Naive thymus-derived CD8-positive, alpha-beta T cell (primary cell): ENCODE measurements around the gene PIBF1. TPM values are rescaled to one million over a fixed set of nuclear protein-coding genes. Genes with fewer than 3 reads are reported as not detected.
A peak's percentile ranks its signal among the peaks of the same experiment; 100 is the strongest.
"Not testable (repeated sequence)": the region's sequence is repeated elsewhere in the genome, so short reads cannot be mapped to it uniquely, and the experiment has no call there.

Experiments
- ATAC-seq, 2 donors: fragments of 150-1000 bp; cut with Tn5 transposase in 1 of 2; sonication (Bioruptor Pico), chemical (Tn5 transposase) in 1 of 2; 1 replicate in 1 of 2; 2 replicates in 1 of 2; pipeline ENCODE4 v1.10.0; 2021; ENCODE audit warnings: mild to moderate bottlenecking in 2 of 2, moderate library complexity in 2 of 2
- POLR2A ChIA-PET: fragments of 350-600 bp; sonication (Branson Sonifier 250); formaldehyde crosslinking; loops from one replicate; lab custom pipeline; 2021; ENCODE audit warnings: antibody characterized with exemption; lab: Charles Lee
- DNase-seq, 10 donors: peaks; one replicate each; pipeline versions ENCODE4 v3.0.0 to v3.0.0-alpha.2; 2020 to 2022
- H3K27ac Mint-ChIP-seq, 10 donors: one replicate each; pipeline ENCODE4 v1.8.0; 2020 to 2022; ENCODE audit warnings: mild to moderate bottlenecking in 10 of 10, mixed read lengths in 10 of 10, moderate library complexity in 4 of 10, inconsistent platforms in 1 of 10
- H3K27me3 Mint-ChIP-seq, 5 donors: one replicate each; pipeline ENCODE4 v1.8.0; 2021 to 2022; ENCODE audit warnings: mixed read lengths in 5 of 5
- H3K36me3 Mint-ChIP-seq, 3 donors: one replicate each; pipeline ENCODE4 v1.8.0; 2020 to 2022; ENCODE audit warnings: mixed read lengths in 3 of 3, mild to moderate bottlenecking in 2 of 3, inconsistent platforms in 1 of 3
- H3K4me1 Mint-ChIP-seq, 4 donors: one replicate each; pipeline ENCODE4 v1.8.0; 2021 to 2022; ENCODE audit warnings: mixed read lengths in 4 of 4
- H3K4me3 Mint-ChIP-seq, 10 donors: one replicate each; pipeline ENCODE4 v1.8.0; 2020 to 2022; ENCODE audit warnings: mild to moderate bottlenecking in 10 of 10, mixed read lengths in 10 of 10, moderate library complexity in 6 of 10, inconsistent platforms in 1 of 10
- H3K9me3 Mint-ChIP-seq, 9 donors: one replicate each; pipeline ENCODE4 v1.8.0; 2020 to 2022; ENCODE audit warnings: mixed read lengths in 9 of 9, mild to moderate bottlenecking in 3 of 9, inconsistent platforms in 1 of 9, moderate library complexity in 1 of 9
- polyA plus RNA-seq, 3 donors: library from polyadenylated mRNA; unstranded; fragments of 300-500 nt; fragmentation: Illumina TruSeq; gene quantifications; one replicate each; pipeline ENCODE4 v1.2.3, GENCODE V29; 2021
- total RNA-seq, 8 experiments: library from RNA in 2 of 8; stranded (reverse) in 2 of 8; gene quantifications; one replicate each; pipeline ENCODE4 v1.2.3 and lab custom pipeline; 2021 to 2026

Gene PIBF1
- total and polyA plus RNA-seq, 5 experiments from 2014 or later = 18.3 to 32.3 (median 23.6) TPM

- no peak overlapping the region for H3K4me3 Mint-ChIP-seq
- no peaks in the 10 kb centered on the region for H3K36me3 Mint-ChIP-seq
- POLR2A ChIA-PET = no interaction called here
- H3K4me1 Mint-ChIP-seq = no peaks in the 10 kb centered on the region
- DNase-seq (no peak), ATAC-seq (no peak)
- no peaks in the 10 kb centered on the region for H3K9me3 Mint-ChIP-seq
- H3K27ac Mint-ChIP-seq = no peak overlapping the region
- H3K27me3 Mint-ChIP-seq = no peaks in the 10 kb centered on the region
These were observed 258.6 kb downstream of the PIBF1 start for GRCh38 chr13:73040484-73040883.

- Mint-ChIP-seq H3K36me3 (no peaks in the 10 kb centered on the region), H3K9me3 (no peaks in the 10 kb centered on the region), H3K27ac (no peak overlapping the region), H3K27me3 (no peaks in the 10 kb centered on the region), H3K4me3 (no peak overlapping the region), H3K4me1 (no peaks in the 10 kb centered on the region)
- no peak for DNase-seq
- POLR2A ChIA-PET = no interaction called here
- ATAC-seq = no peak
These were observed 259.1 kb downstream of the PIBF1 start for GRCh38 chr13:73040968-73041596.

- Mint-ChIP-seq H3K4me1 (no peaks in the 10 kb centered on the region), H3K4me3 (no peak overlapping the region), H3K27ac (no peak overlapping the region), H3K27me3 (no peaks in the 10 kb centered on the region), H3K36me3 (no peaks in the 10 kb centered on the region), H3K9me3 (no peaks in the 10 kb centered on the region)
- POLR2A ChIA-PET = interaction anchor here (0.7 kb wide), 1 partner anchor 23 kb away, joined by 5 read pairs; no protein-coding TSS in a partner anchor
- DNase-seq (no peak), ATAC-seq (no peak)
These were observed 263.1 kb downstream of the PIBF1 start for GRCh38 chr13:73045031-73045430.

GRCh38 chr13:73048615-73049014 lies 266.7 kb downstream of the PIBF1 start:
- H3K36me3 Mint-ChIP-seq, H3K9me3 Mint-ChIP-seq, POLR2A ChIA-PET, H3K4me1 Mint-ChIP-seq, H3K4me3 Mint-ChIP-seq, H3K27me3 Mint-ChIP-seq, ATAC-seq, H3K27ac Mint-ChIP-seq, DNase-seq: not testable (repeated sequence)

GRCh38 chr13:73054712-73055111 lies 272.8 kb downstream of the PIBF1 start:
- Mint-ChIP-seq H3K27me3 (peaks cover 11 to 33% (median 28%) of the 10 kb centered on the region in 5 donors), H3K4me3 (no peak overlapping the region), H3K27ac (no peak overlapping the region), H3K9me3 (no peaks in the 10 kb centered on the region), H3K4me1 (peaks cover 6 to 9% (median 9%) of the 10 kb centered on the region in 4 donors), H3K36me3 (no peaks in the 10 kb centered on the region)
- POLR2A ChIA-PET = interaction anchor here (0.6 kb wide), 1 partner anchor 688 kb away, joined by 3 read pairs; no protein-coding TSS in a partner anchor
- ATAC-seq (no peak), DNase-seq (no peak)

- POLR2A ChIA-PET = no interaction called here
- no peaks in the 10 kb centered on the region for H3K9me3 Mint-ChIP-seq
- peaks cover 8 to 21% (median 20%) of the 10 kb centered on the region in 4 donors for H3K4me1 Mint-ChIP-seq
- no peaks in the 10 kb centered on the region for H3K36me3 Mint-ChIP-seq
- no peak overlapping the region for H3K4me3 Mint-ChIP-seq
- H3K27me3 Mint-ChIP-seq = peaks cover 17 to 44% (median 28%) of the 10 kb centered on the region in 5 donors
- ATAC-seq = no peak
- no peak for DNase-seq
- no peak overlapping the region for H3K27ac Mint-ChIP-seq
These were observed 274.1 kb downstream of the PIBF1 start for GRCh38 chr13:73055813-73056564.

GRCh38 chr13:73056565-73056962 lies 274.6 kb downstream of the PIBF1 start:
- Mint-ChIP-seq H3K4me3 (no peak overlapping the region), H3K27ac (no peak overlapping the region), H3K27me3 (peaks cover 17 to 44% (median 25%) of the 10 kb centered on the region in 5 donors), H3K4me1 (peaks cover 8 to 21% (median 20%) of the 10 kb centered on the region in 4 donors), H3K36me3 (no peaks in the 10 kb centered on the region), H3K9me3 (no peaks in the 10 kb centered on the region)
- DNase-seq (no peak), ATAC-seq (no peak)
- POLR2A ChIA-PET = no interaction called here

GRCh38 chr13:73057284-73058063 lies 275.5 kb downstream of the PIBF1 start:
- ATAC-seq = no peak
- peaks cover 8 to 21% (median 20%) of the 10 kb centered on the region in 4 donors for H3K4me1 Mint-ChIP-seq
- H3K27ac Mint-ChIP-seq = no peak overlapping the region
- no peaks in the 10 kb centered on the region for H3K9me3 Mint-ChIP-seq
- POLR2A ChIA-PET = interaction anchor here (0.5 to 0.9 kb wide), 2 partner anchors 71 to 733 kb away, joined by 3 read pairs; no protein-coding TSS in a partner anchor
- H3K36me3 Mint-ChIP-seq = no peaks in the 10 kb centered on the region
- H3K4me3 Mint-ChIP-seq = peak overlapping the region in 5 of 10 donors; percentile 87 to 95 (median 91)
- H3K27me3 Mint-ChIP-seq = peaks cover 17 to 44% (median 25%) of the 10 kb centered on the region in 5 donors
- DNase-seq = no peak

GRCh38 chr13:73058064-73058313 lies 276.1 kb downstream of the PIBF1 start:
- ATAC-seq (no peak), DNase-seq (no peak)
- Mint-ChIP-seq H3K36me3 (no peaks in the 10 kb centered on the region), H3K27me3 (peaks cover 17 to 44% (median 25%) of the 10 kb centered on the region in 5 donors), H3K9me3 (no peaks in the 10 kb centered on the region), H3K4me3 (peak overlapping the region; percentile 85 to 96 (median 92)), H3K4me1 (peaks cover 8 to 21% (median 20%) of the 10 kb centered on the region in 4 donors), H3K27ac (no peak overlapping the region)
- POLR2A ChIA-PET = interaction anchor here (0.6 to 1.7 kb wide), 4 partner anchors 71 to 645 kb away, joined by 3 to 7 read pairs (median 3); no protein-coding TSS in a partner anchor

GRCh38 chr13:73058432-73058735 lies 276.5 kb downstream of the PIBF1 start:
- Mint-ChIP-seq H3K27me3 (peaks cover 17 to 44% (median 25%) of the 10 kb centered on the region in 5 donors), H3K36me3 (no peaks in the 10 kb centered on the region), H3K4me3 (peak overlapping the region; percentile 85 to 96 (median 92)), H3K9me3 (no peaks in the 10 kb centered on the region), H3K4me1 (peaks cover 8 to 21% (median 20%) of the 10 kb centered on the region in 4 donors), H3K27ac (peak overlapping the region; percentile 52 to 92 (median 78))
- ATAC-seq = peak; percentile 5 to 20
- POLR2A ChIA-PET = interaction anchor here (0.6 to 1.7 kb wide), 6 partner anchors 72 to 707 kb away, joined by 3 to 7 read pairs (median 3); no protein-coding TSS in a partner anchor
- DNase-seq = no peak

GRCh38 chr13:73058736-73059459 lies 277.0 kb downstream of the PIBF1 start, which contains the start of gene KLF5:
Gene KLF5, plus strand, starts transcription at chr13:73059005. Its CDS starts 323 bp downstream, at chr13:73059328.
- H3K36me3 Mint-ChIP-seq = no peaks in the 10 kb centered on the region
- peaks cover 17 to 44% (median 25%) of the 10 kb centered on the region in 5 donors for H3K27me3 Mint-ChIP-seq
- ATAC-seq (peak; percentile 93 to 94), DNase-seq (peak; percentile 88 to 96 (median 91))
- H3K9me3 Mint-ChIP-seq = no peaks in the 10 kb centered on the region
- peak within 1 kb of the TSS; percentile 60 to 92 (median 78) for H3K27ac Mint-ChIP-seq
- peak within 1 kb of the TSS; percentile 85 to 96 (median 92) for H3K4me3 Mint-ChIP-seq
- POLR2A ChIA-PET = interaction anchor here (0.5 to 1.7 kb wide), 8 partner anchors 72 to 1173 kb away, joined by 3 to 7 read pairs (median 3); no protein-coding TSS in a partner anchor
- peaks cover 8 to 21% (median 20%) of the 10 kb centered on the region in 4 donors for H3K4me1 Mint-ChIP-seq
